K562 (cell line): ENCODE measurements around the gene FIBP. TPM values are rescaled to one million over a fixed set of nuclear protein-coding genes. Genes with fewer than 3 reads are reported as not detected.

ENCODE experiments used
- CBFA2T2 ChIP-seq: fragments of 450-650 bp; conservative IDR thresholded peaks from 2 replicates; pipeline ENCODE4 v1.6.1; 2017; ENCODE audit warnings: mild to moderate bottlenecking
- CBFA2T3 ChIP-seq: fragments of 450-650 bp; IDR thresholded peaks from 2 replicates; pipeline ENCODE4 v1.6.1; 2017
- CEBPB ChIP-seq: fragments of 450-650 bp; IDR thresholded peaks from 2 replicates; pipeline ENCODE4 v1.6.1; 2016; ENCODE audit warnings: missing genetic modification characterization, missing compliant biosample characterization
- CEBPG ChIP-seq, 3 experiments: fragments of 200-800 bp in 1 of 3; sonication (Bioruptor generic) in 1 of 3; sonication (generic) in 1 of 3; formaldehyde crosslinking in 1 of 3; IDR thresholded peaks in 2 of 3; conservative IDR thresholded peaks in 1 of 3; 2 replicates each; pipeline versions ENCODE4 v1.6.1 to v1.8.0; 2016 to 2022; ENCODE audit warnings: missing compliant biosample characterization in 2 of 3, missing genetic modification characterization in 2 of 3, mild to moderate bottlenecking in 1 of 3, missing genetic modification reagents in 1 of 3
- CREM ChIP-seq: IDR thresholded peaks from 2 replicates; pipeline ENCODE4 v1.6.1; 2014; ENCODE audit warnings: antibody characterized with exemption, low read depth
- EP300 ChIP-seq: IDR thresholded peaks from 2 replicates; pipeline ENCODE4 v1.6.1; 2012; ENCODE audit warnings: low read length, improper control_type of control experiment
- HDAC6 ChIP-seq: IDR thresholded peaks from 2 replicates; pipeline ENCODE4 v1.6.1; 2012; ENCODE audit warnings: low read depth, mild to moderate bottlenecking, control low read depth, inconsistent platforms, low read length, moderate library complexity
- JUN ChIP-seq, 2 experiments: sonication (generic) in 1 of 2; formaldehyde crosslinking in 1 of 2; IDR thresholded peaks; 2 replicates each; pipeline versions ENCODE4 v1.6.1 to v1.8.0; 2012 to 2022; ENCODE audit warnings: borderline replicate concordance in 2 of 2, mild to moderate bottlenecking in 2 of 2, improper control_type of control experiment in 1 of 2, low read depth in 1 of 2, low read length in 1 of 2, missing genetic modification reagents in 1 of 2
- KLF6 ChIP-seq: fragments of 250-450 bp; sonication (Bioruptor Pico); IDR thresholded peaks from 2 replicates; pipeline ENCODE4 v1.4.0; 2020; ENCODE audit warnings: mild to moderate bottlenecking, moderate library complexity, borderline replicate concordance
- MAZ ChIP-seq, 2 experiments: fragments of 450-650 bp in 1 of 2; sonication (generic) in 1 of 2; formaldehyde crosslinking; IDR thresholded peaks in 1 of 2; conservative IDR thresholded peaks in 1 of 2; 2 replicates each; pipeline versions ENCODE4 v1.4.0 to v1.5.0; 2020; ENCODE audit warnings: mild to moderate bottlenecking in 1 of 2, missing genetic modification reagents in 1 of 2
- MLLT1 ChIP-seq, 2 experiments: fragments of 450-650 bp; IDR thresholded peaks; 2 replicates each; pipeline ENCODE4 v1.6.1; 2016
- MTA2 ChIP-seq: fragments of 450-650 bp; IDR thresholded peaks from 2 replicates; pipeline ENCODE4 v1.6.1; 2016; ENCODE audit warnings: low read depth
- NCOR1 ChIP-seq: fragments of 450-650 bp; IDR thresholded peaks from 2 replicates; pipeline ENCODE4 v1.6.1; 2016; ENCODE audit warnings: mild to moderate bottlenecking, moderate library complexity
- POLR2AphosphoS2 ChIP-seq: IDR thresholded peaks from 2 replicates; pipeline ENCODE4 v1.6.1; 2012; ENCODE audit warnings: low read length, improper control_type of control experiment
- SIX5 ChIP-seq, 2 experiments: IDR thresholded peaks; 2 replicates each; pipeline ENCODE4 v1.6.1; 2011; ENCODE audit warnings: low read length in 2 of 2, borderline replicate concordance in 1 of 2, low read depth in 1 of 2, mild to moderate bottlenecking in 1 of 2, moderate library complexity in 1 of 2; ENCODE audit not compliant: insufficient read depth in 1 of 2
- SMARCA4 ChIP-seq: fragments of 450-650 bp; IDR thresholded peaks from 2 replicates; pipeline ENCODE4 v1.6.1; 2016
- SMARCE1 ChIP-seq: fragments of 450-650 bp; IDR thresholded peaks from 2 replicates; pipeline ENCODE4 v1.7.1; 2016; ENCODE audit warnings: mild to moderate bottlenecking
- SNRNP70 ChIP-seq: fragments of 200-400 bp; formaldehyde crosslinking; optimal IDR thresholded peaks from 2 replicates; pipeline ENCODE3; 2017; ENCODE audit warnings: low read depth, low read length
- STAG1 ChIP-seq: sonication (generic); formaldehyde crosslinking; IDR thresholded peaks from 2 replicates; pipeline ENCODE4 v1.5.0; 2020; ENCODE audit warnings: missing genetic modification reagents, borderline replicate concordance
- TAL1 ChIP-seq: fragments of 450-650 bp; IDR thresholded peaks from 2 replicates; pipeline ENCODE4 v1.6.1; 2016; ENCODE audit warnings: mild to moderate bottlenecking
- ZNF175 ChIP-seq: fragments of 200-800 bp; sonication (Bioruptor generic); IDR thresholded peaks from 2 replicates; pipeline ENCODE4 v1.6.1; 2016; ENCODE audit warnings: low read depth, mild to moderate bottlenecking, missing genetic modification characterization, missing compliant biosample characterization
- ZNF274 ChIP-seq: IDR thresholded peaks from 2 replicates; pipeline ENCODE4 v1.6.1; 2011; ENCODE audit warnings: low read depth, mild to moderate bottlenecking, low read length, moderate library complexity, borderline replicate concordance
- ZNF766 ChIP-seq: fragments of 200-800 bp; sonication (Bioruptor generic); conservative IDR thresholded peaks from 2 replicates; pipeline ENCODE4 v1.6.1; 2016; ENCODE audit warnings: missing genetic modification characterization, missing compliant biosample characterization
- polyA plus RNA-seq, 8 experiments: library from polyadenylated mRNA; depleted of rRNA in 4 of 8; stranded (reverse) in 5 of 8; unstranded in 3 of 8; fragments of >200 nt; fragmentation: Nextera tagmentation in 2 of 8; fragmentation: Illumina TruSeq in 1 of 8; extraction: Ambion mirVana in 2 of 8; extraction: Trizol in 1 of 8; gene quantifications; 2 replicates each; pipeline versions ENCODE4 v1.2.1 to v1.2.3, GENCODE V29; 2011 to 2014; ENCODE audit warnings: inconsistent platforms in 1 of 8, missing spikeins in 1 of 8
- total RNA-seq, 7 experiments: library from RNA; depleted of rRNA in 6 of 7; stranded (reverse); fragments of >200 nt in 6 of 7; fragmentation: Illumina TruSeq in 2 of 7; extraction: Trizol in 2 of 7; gene quantifications; 2 replicates each; pipeline versions ENCODE4 v1.2.1 to v1.2.3, GENCODE V29; 2011 to 2021; ENCODE audit warnings: low replicate concordance in 1 of 7
- TF ChIP-seq, protein P1 (sequence below), 2 experiments: fragments of 450-650 bp; conservative IDR thresholded peaks; 2 replicates each; pipeline ENCODE4 v1.6.1; 2017; ENCODE audit warnings: mild to moderate bottlenecking in 2 of 2, moderate library complexity in 2 of 2
- TF ChIP-seq, protein P2 (sequence below): fragments of 450-650 bp; IDR thresholded peaks from 2 replicates; pipeline ENCODE4 v1.6.1; 2017; ENCODE audit warnings: mild to moderate bottlenecking, moderate library complexity

The FIBP gene
- total and polyA plus RNA-seq, 9 of the 15 experiments (the other 6 are each of a cell fraction or from before 2014, with no cell fraction given): 41.2 to 79.2 (median 48.6) TPM

DNA sequence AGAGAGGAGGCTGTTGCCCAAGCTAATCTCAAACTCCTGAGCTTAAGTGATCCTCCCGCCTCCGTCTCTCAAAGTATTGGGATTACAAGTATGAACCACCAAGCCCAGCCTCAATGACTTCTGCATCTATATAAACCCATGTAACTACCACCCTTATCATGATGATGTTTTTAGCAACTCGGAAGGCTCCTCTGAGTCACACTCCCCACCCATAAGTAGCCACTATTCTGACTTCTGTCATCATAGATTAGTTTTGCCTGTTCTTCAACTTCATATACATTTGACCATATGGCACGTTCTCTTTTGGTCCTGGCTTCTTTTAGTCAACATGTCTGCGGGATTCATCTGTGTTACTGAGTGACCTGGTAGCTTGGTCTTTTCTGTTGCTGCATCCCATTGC is 18.3 kb upstream of the FIBP start (continued):
- peak in 1 of 2 experiments; percentile 87; a peak in 2 of 4 replicates for TF ChIP-seq MLLT1 (IDR thresholded peaks at IDR 0.05)
- peak; percentile 36; the same call in 1 of the 2 replicates for TF ChIP-seq MTA2
- TF ChIP-seq ZNF766 (CRISPR knock-in tag): no peak
- no peak for TF ChIP-seq SIX5 (IDR thresholded peaks at IDR 0.05; ENCODE audit: borderline replicate concordance in 1 of 2, insufficient read depth in 1 of 2, low read depth in 1 of 2, low read length in 2 of 2)
- TF ChIP-seq JUN (IDR thresholded peaks at IDR 0.05; ENCODE audit: borderline replicate concordance, low read depth, low read length): peak; percentile 77
- no peak for TF ChIP-seq JUN (CRISPR knock-in tag; IDR thresholded peaks at IDR 0.05; ENCODE audit: borderline replicate concordance)
- TF ChIP-seq, protein P1, sequence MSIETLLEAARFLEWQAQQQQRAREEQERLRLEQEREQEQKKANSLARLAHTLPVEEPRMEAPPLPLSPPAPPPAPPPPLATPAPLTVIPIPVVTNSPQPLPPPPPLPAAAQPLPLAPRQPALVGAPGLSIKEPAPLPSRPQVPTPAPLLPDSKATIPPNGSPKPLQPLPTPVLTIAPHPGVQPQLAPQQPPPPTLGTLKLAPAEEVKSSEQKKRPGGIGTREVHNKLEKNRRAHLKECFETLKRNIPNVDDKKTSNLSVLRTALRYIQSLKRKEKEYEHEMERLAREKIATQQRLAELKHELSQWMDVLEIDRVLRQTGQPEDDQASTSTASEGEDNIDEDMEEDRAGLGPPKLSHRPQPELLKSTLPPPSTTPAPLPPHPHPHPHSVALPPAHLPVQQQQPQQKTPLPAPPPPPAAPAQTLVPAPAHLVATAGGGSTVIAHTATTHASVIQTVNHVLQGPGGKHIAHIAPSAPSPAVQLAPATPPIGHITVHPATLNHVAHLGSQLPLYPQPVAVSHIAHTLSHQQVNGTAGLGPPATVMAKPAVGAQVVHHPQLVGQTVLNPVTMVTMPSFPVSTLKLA (conservative IDR thresholded peaks at IDR 0.05): no peak
- no peak for TF ChIP-seq POLR2AphosphoS2
- peak; percentile 50; the same call in 1 of the 2 replicates for TF ChIP-seq EP300
- TF ChIP-seq SNRNP70: no peak
- no peak for TF ChIP-seq STAG1
- TF ChIP-seq HDAC6: no peak
- TF ChIP-seq ZNF274: no peak
- TF ChIP-seq CEBPG (CRISPR knock-in tag; IDR thresholded peaks at IDR 0.05): no peak
- TF ChIP-seq CEBPG (tag; conservative IDR thresholded peaks at IDR 0.05 in 1 of 2, IDR thresholded peaks at IDR 0.05 in 1 of 2): no peak
- TF ChIP-seq KLF6 (CRISPR knock-in tag): no peak
- TF ChIP-seq CBFA2T3: peak; percentile 73
- TF ChIP-seq ZNF175: no peak
- peak; percentile 43; the same call in 1 of the 2 replicates for TF ChIP-seq NCOR1
- peak; percentile 84 for TF ChIP-seq SMARCA4
- peak; percentile 64; the same call in 1 of the 2 replicates for TF ChIP-seq CREM
- TF ChIP-seq CEBPB (tag): no peak
- TF ChIP-seq, protein P2, sequence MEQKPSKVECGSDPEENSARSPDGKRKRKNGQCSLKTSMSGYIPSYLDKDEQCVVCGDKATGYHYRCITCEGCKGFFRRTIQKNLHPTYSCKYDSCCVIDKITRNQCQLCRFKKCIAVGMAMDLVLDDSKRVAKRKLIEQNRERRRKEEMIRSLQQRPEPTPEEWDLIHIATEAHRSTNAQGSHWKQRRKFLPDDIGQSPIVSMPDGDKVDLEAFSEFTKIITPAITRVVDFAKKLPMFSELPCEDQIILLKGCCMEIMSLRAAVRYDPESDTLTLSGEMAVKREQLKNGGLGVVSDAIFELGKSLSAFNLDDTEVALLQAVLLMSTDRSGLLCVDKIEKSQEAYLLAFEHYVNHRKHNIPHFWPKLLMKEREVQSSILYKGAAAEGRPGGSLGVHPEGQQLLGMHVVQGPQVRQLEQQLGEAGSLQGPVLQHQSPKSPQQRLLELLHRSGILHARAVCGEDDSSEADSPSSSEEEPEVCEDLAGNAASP: no peak
- peak; percentile 40; the same call in 1 of the 2 replicates for TF ChIP-seq TAL1
- TF ChIP-seq CBFA2T2: 0 out of 2 replicates have a peak, but pooled peaks have one; percentile 6
- TF ChIP-seq MAZ (CRISPR knock-in tag; conservative IDR thresholded peaks at IDR 0.05 in 1 of 2, IDR thresholded peaks at IDR 0.05 in 1 of 2): 0 out of 4 replicates have a peak, but pooled peaks of 1 of the 2 experiments have one; percentile 15
- TF ChIP-seq SMARCE1: peak; percentile 78
